Caco-2 (cell line): ENCODE results near the gene NAALADL2. TPM values are rescaled to one million over a fixed set of nuclear protein-coding genes. Genes with fewer than 3 reads are reported as not detected.

Experiments
- BruUV-seq: library from RNA; stranded (reverse); fragments of 400-500 nt; replicated peaks from 2 replicates; lab custom pipeline; 2021; lab: Mats Ljungman, UMichigan
- CTCF ChIA-PET: fragments of 300-600 bp; sonication (Branson Sonifier 250); formaldehyde crosslinking; loops from one replicate; lab custom pipeline; 2022; ENCODE audit warnings: antibody characterized with exemption; lab: Charles Lee
- POLR2A ChIA-PET: fragments of 300-600 bp; sonication (Branson Sonifier 250); formaldehyde crosslinking; loops from one replicate; lab custom pipeline; 2022; ENCODE audit warnings: antibody characterized with exemption; lab: Charles Lee
- DNase-seq, 2 experiments: peaks; one replicate each; pipeline versions ENCODE4 v3.0.0 to v3.0.0-alpha.2; 2020 to 2022
- H3K27me3 ChIP-seq: replicated peaks from 2 replicates; pipeline ENCODE4 v1.6.0; 2011; ENCODE audit warnings: low read length; ENCODE audit not compliant: control insufficient read depth, insufficient read depth
- H3K36me3 ChIP-seq: 2 replicates; pipeline ENCODE4 v1.5.1; 2011; ENCODE audit warnings: low read length; ENCODE audit not compliant: control insufficient read depth, insufficient read depth
- H3K4me1 ChIP-seq: fragments of 250-450 bp; sonication (Bioruptor Pico); 2 replicates; pipeline ENCODE4 v1.5.1; 2020; ENCODE audit warnings: mild to moderate bottlenecking
- H3K4me3 ChIP-seq: 2 replicates; pipeline ENCODE4 v1.5.1; 2011; ENCODE audit warnings: low read depth, mild to moderate bottlenecking, control low read depth, low read length
- H3K9me3 ChIP-seq: fragments of 250-450 bp; sonication (Bioruptor Pico); 2 replicates; pipeline ENCODE4 v1.5.1; 2020; ENCODE audit warnings: mild to moderate bottlenecking, moderate library complexity
- H3K27ac Mint-ChIP-seq: one replicate; pipeline ENCODE4 v1.8.0; 2022; ENCODE audit warnings: mixed read lengths; ENCODE audit not compliant: unreplicated experiment
- H3K27me3 Mint-ChIP-seq: one replicate; pipeline ENCODE4 v1.8.0; 2022; ENCODE audit warnings: mixed read lengths; ENCODE audit not compliant: insufficient read depth, unreplicated experiment
- H3K36me3 Mint-ChIP-seq: one replicate; pipeline ENCODE4 v1.8.0; 2022; ENCODE audit warnings: mild to moderate bottlenecking, mixed read lengths; ENCODE audit not compliant: insufficient read depth, unreplicated experiment
- H3K4me1 Mint-ChIP-seq: one replicate; pipeline ENCODE4 v1.8.0; 2022; ENCODE audit warnings: low read depth, mixed read lengths; ENCODE audit not compliant: unreplicated experiment
- H3K4me3 Mint-ChIP-seq: one replicate; pipeline ENCODE4 v1.8.0; 2022; ENCODE audit warnings: mild to moderate bottlenecking, moderate library complexity, mixed read lengths; ENCODE audit not compliant: unreplicated experiment
- H3K9me3 Mint-ChIP-seq: one replicate; pipeline ENCODE4 v1.8.0; 2022; ENCODE audit warnings: mixed read lengths; ENCODE audit not compliant: unreplicated experiment
- intact Hi-C: fragments of 100-400 bp; cut with micrococcal nuclease; formaldehyde crosslinking; loops from one replicate; pipeline ENCODE4 v1.10.0; 2022; ENCODE audit not compliant: unreplicated experiment
- total RNA-seq: library from RNA; stranded (reverse); gene quantifications from 2 replicates; pipeline ENCODE4 v1.2.3, GENCODE V29; 2022
- TF ChIP-seq, protein P1 (sequence below), 2 experiments: fragments of 200-600 bp in 1 of 2; IDR thresholded peaks; 1 replicate in 1 of 2; 2 replicates in 1 of 2; pipeline versions ENCODE4 v1.5.1 to v1.8.0; 2011 to 2022; ENCODE audit warnings: antibody characterized with exemption in 1 of 2, control low read depth in 1 of 2, inconsistent platforms in 1 of 2, low read depth in 1 of 2, low read length in 1 of 2, mild to moderate bottlenecking in 1 of 2, moderate library complexity in 1 of 2; ENCODE audit not compliant: insufficient read depth in 1 of 2, severe bottlenecking in 1 of 2, unreplicated experiment in 1 of 2

The NAALADL2 gene
- total RNA-seq, 1 experiment from 2014 or later: 4.4 TPM

DNA sequence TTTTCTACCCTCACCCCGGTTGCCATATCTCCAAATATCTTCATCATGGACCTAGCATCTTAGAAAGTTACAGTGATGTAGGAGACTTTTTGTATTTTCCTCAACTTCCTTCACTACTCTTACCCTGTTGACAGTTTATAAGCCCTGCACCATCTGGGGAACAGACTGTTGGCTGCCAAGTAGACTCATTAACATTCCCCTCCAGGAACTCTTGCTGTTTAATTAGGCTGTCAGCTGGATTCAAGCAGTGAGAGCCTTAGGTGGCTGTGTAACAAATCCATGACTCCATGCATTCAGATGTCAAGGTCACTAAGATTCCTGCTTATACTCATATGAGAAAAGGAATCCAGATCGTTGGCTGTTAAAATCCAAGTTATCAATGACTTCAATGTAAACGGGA is 198.3 kb downstream of the NAALADL2 start:
- Mint-ChIP-seq H3K27me3 (no peaks in the 10 kb centered on the region), H3K4me1 (no peaks in the 10 kb centered on the region), H3K36me3 (no peaks in the 10 kb centered on the region), H3K4me3 (no peak overlapping the region), H3K27ac (no peak overlapping the region), H3K9me3 (peaks cover 17% of the 10 kb centered on the region)
- no peaks in the 10 kb centered on the region; the same call in 1 of the 2 replicates for H3K9me3 ChIP-seq
- CTCF ChIA-PET: no interaction called here
- no peaks in the 10 kb centered on the region for H3K36me3 ChIP-seq
- intact Hi-C loops: no loop called here
- H3K4me1 ChIP-seq: no peaks in the 10 kb centered on the region
- no peaks in the 10 kb centered on the region for H3K27me3 ChIP-seq
- no peak overlapping the region for H3K4me3 ChIP-seq
- POLR2A ChIA-PET: no interaction called here
- no peak for DNase-seq
- BruUV-seq: no TSS peak
- TF ChIP-seq, protein P1, sequence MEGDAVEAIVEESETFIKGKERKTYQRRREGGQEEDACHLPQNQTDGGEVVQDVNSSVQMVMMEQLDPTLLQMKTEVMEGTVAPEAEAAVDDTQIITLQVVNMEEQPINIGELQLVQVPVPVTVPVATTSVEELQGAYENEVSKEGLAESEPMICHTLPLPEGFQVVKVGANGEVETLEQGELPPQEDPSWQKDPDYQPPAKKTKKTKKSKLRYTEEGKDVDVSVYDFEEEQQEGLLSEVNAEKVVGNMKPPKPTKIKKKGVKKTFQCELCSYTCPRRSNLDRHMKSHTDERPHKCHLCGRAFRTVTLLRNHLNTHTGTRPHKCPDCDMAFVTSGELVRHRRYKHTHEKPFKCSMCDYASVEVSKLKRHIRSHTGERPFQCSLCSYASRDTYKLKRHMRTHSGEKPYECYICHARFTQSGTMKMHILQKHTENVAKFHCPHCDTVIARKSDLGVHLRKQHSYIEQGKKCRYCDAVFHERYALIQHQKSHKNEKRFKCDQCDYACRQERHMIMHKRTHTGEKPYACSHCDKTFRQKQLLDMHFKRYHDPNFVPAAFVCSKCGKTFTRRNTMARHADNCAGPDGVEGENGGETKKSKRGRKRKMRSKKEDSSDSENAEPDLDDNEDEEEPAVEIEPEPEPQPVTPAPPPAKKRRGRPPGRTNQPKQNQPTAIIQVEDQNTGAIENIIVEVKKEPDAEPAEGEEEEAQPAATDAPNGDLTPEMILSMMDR (IDR thresholded peaks at IDR 0.05; ENCODE audit: insufficient read depth in 1 of 2, low read depth in 1 of 2, low read length in 1 of 2, severe bottlenecking in 1 of 2, unreplicated experiment in 1 of 2): no peak

DNA sequence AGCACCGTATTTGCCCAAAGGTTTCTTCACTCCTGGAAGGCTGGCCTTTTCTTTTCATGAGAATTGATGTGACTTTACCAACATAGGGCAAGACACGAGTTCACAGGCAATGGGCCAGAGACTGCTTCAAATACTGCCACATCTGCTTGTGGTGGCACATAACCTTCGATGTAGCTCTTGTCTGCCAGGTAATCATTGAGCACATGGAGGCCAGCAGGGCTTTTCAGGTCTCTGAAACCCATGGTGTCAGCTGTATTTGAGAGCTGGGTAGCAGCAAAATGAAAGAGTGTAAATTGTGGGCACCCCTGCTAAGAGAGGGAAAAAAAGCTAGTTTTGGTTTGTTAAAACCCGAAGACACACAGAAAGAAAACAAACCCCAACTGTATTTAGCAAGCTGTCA is 200.7 kb downstream of the NAALADL2 start:
- intact Hi-C loops: no loop called here
- BruUV-seq: no TSS peak
- no peaks in the 10 kb centered on the region; the same call in 1 of the 2 replicates for H3K9me3 ChIP-seq
- H3K4me3 ChIP-seq: no peak overlapping the region
- ChIA-PET CTCF (no interaction called here), POLR2A (no interaction called here)
- no peaks in the 10 kb centered on the region for H3K27me3 ChIP-seq
- H3K9me3 Mint-ChIP-seq: peaks cover 14% of the 10 kb centered on the region
- H3K36me3 Mint-ChIP-seq: no peaks in the 10 kb centered on the region
- H3K4me1 Mint-ChIP-seq: no peaks in the 10 kb centered on the region
- no peaks in the 10 kb centered on the region for H3K36me3 ChIP-seq
- no peak for DNase-seq
- no peak overlapping the region for H3K27ac Mint-ChIP-seq
- TF ChIP-seq, protein P1 (IDR thresholded peaks at IDR 0.05; ENCODE audit: insufficient read depth in 1 of 2, low read depth in 1 of 2, low read length in 1 of 2, severe bottlenecking in 1 of 2, unreplicated experiment in 1 of 2): no peak
- no peak overlapping the region for H3K4me3 Mint-ChIP-seq
- no peaks in the 10 kb centered on the region for H3K27me3 Mint-ChIP-seq
- H3K4me1 ChIP-seq: no peaks in the 10 kb centered on the region

DNA sequence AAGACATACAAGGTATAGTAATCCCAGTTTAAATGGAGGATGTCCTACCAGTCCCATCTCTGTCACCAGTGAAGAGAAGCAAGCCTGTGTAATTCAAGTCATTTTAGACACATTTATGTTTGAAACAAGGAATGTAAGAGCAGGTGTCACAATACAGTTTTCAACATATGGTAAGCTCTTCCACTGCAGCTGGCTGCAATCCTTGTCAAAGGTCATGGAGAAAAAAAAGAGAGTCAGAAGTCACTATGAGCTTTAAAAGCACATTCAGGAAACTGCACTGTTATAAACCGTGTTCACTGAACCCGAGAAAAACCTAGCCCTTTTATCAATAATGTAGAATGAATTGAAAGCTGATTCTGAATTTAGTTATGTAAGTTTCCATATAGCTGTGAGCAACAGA is 206.4 kb downstream of the NAALADL2 start:
- no TSS peak for BruUV-seq
- TF ChIP-seq, protein P1 (IDR thresholded peaks at IDR 0.05; ENCODE audit: insufficient read depth in 1 of 2, low read depth in 1 of 2, low read length in 1 of 2, severe bottlenecking in 1 of 2, unreplicated experiment in 1 of 2): no peak
- Histone ChIP-seq H3K36me3 (no peaks in the 10 kb centered on the region), H3K27me3 (no peaks in the 10 kb centered on the region), H3K9me3 (no peaks in the 10 kb centered on the region), H3K4me1 (0 out of 2 replicates have a peak, but pooled peaks cover 6% of the 10 kb centered on the region), H3K4me3 (no peak overlapping the region)
- Mint-ChIP-seq H3K36me3 (no peaks in the 10 kb centered on the region), H3K9me3 (no peaks in the 10 kb centered on the region), H3K4me1 (no peaks in the 10 kb centered on the region), H3K27me3 (no peaks in the 10 kb centered on the region), H3K27ac (no peak overlapping the region), H3K4me3 (no peak overlapping the region)
- intact Hi-C loops: no loop called here
- no peak for DNase-seq
- ChIA-PET POLR2A (no interaction called here), CTCF (no interaction called here)
